GM20431 (cell line): Measurements from ENCODE around the gene TMEM260.
"Not testable (repeated sequence)": the region's sequence is repeated elsewhere in the genome, so short reads cannot be mapped to it uniquely, and the experiment has no call there.

Source experiments
- in situ Hi-C: fragments of 300-500 bp; cut with MseI, MboI; formaldehyde crosslinking; loops from one replicate; pipeline ENCODE4 v1.15.0; 2020; ENCODE audit warnings: low sequenced_read_pairs; ENCODE audit not compliant: unreplicated experiment

The TMEM260 gene

GRCh38 chr14:56666294-56666693 lies 86.7 kb downstream of the TMEM260 start:
- in situ Hi-C loops, result no loop called here

GRCh38 chr14:56666716-56667115 lies 87.1 kb downstream of the TMEM260 start:
- in situ Hi-C loops, result no loop called here

- in situ Hi-C loops, result not testable (repeated sequence)
These were observed 87.7 kb downstream of the TMEM260 start for GRCh38 chr14:56667290-56667689.

DNA sequence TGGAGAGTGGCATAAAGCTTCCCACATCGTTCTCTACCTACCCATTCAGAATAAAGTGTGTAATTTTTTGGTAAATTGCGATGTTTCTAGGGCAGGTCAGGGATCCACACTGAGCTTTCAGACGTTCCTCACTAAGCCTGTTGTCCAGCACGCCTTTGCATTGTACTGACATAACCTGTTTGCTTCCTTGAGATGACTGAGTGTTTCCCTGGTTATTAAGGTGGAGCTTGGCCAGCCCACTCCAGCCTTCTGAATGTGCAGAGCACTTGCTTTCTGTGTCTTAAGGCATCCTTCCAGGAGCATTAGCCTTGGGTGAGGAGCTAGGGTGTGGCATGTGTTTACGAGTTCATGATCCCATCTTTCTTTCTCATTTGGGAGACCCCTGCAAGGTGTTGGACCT lies 96.4 kb downstream of the TMEM260 start:
- in situ Hi-C loops, result no loop called here

- in situ Hi-C loops, result no loop called here
These were observed 99.2 kb downstream of the TMEM260 start for GRCh38 chr14:56678838-56679237.

GRCh38 chr14:56686416-56686815 lies 106.8 kb downstream of the TMEM260 start:
- in situ Hi-C loops, result no loop called here

GRCh38 chr14:56687123-56687522 lies 107.5 kb downstream of the TMEM260 start:
- in situ Hi-C loops, result no loop called here

DNA sequence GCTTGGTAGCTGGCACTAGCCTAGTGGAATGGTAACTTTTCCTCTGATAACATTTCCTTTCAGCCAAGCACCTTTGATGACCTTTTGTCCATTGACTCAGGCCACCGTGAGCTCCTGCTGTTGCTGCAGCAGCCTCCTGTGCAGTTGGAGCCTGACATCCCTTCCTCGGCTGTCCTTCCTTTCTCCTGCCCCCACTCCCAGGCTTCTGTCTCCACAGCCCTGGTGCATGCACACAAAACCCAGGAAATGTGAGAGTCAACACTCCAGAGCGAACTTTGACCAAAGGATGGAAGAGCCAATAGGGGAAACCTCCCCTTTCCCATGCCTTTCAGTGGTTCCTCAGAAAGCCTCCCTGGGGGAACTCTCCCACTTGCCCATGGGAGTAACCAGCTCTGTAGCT lies 115.0 kb downstream of the TMEM260 start:
- in situ Hi-C loops, result no loop called here

- in situ Hi-C loops, result not testable (repeated sequence)
These were observed 115.6 kb downstream of the TMEM260 start for GRCh38 chr14:56695216-56695615.
